K562 (cell line): ENCODE results near the gene ITGA2B. TPM values are rescaled to one million over a fixed set of nuclear protein-coding genes. Genes with fewer than 3 reads are reported as not detected.

Experiments
- CBX2 ChIP-seq: fragments of 200-600 bp; sonication (generic); IDR thresholded peaks from one replicate; pipeline ENCODE4 v1.6.1; 2012; ENCODE audit warnings: mild to moderate bottlenecking, low read length, inconsistent platforms; ENCODE audit not compliant: insufficient read depth, poor library complexity, severe bottlenecking
- DMBX1 ChIP-seq: fragments of 250-450 bp; sonication (Bioruptor Pico); IDR thresholded peaks from 2 replicates; pipeline ENCODE4 v1.8.0; 2022; ENCODE audit warnings: inconsistent platforms, mild to moderate bottlenecking, moderate library complexity, borderline replicate concordance
- E2F3 ChIP-seq: fragments of 250-450 bp; sonication (Bioruptor Pico); IDR thresholded peaks from 2 replicates; pipeline ENCODE4 v1.4.0; 2020; ENCODE audit warnings: mild to moderate bottlenecking
- MYBL2 ChIP-seq, 2 experiments: fragments of 450-650 bp in 1 of 2; sonication (generic) in 1 of 2; formaldehyde crosslinking in 1 of 2; IDR thresholded peaks; 2 replicates each; pipeline versions ENCODE4 v1.6.1 to v1.8.1; 2017 to 2022; ENCODE audit warnings: borderline replicate concordance in 1 of 2, inconsistent platforms in 1 of 2, low read depth in 1 of 2, mild to moderate bottlenecking in 1 of 2, missing genetic modification reagents in 1 of 2, moderate library complexity in 1 of 2
- POLR2H ChIP-seq: IDR thresholded peaks from 2 replicates; pipeline ENCODE4 v1.6.1; 2016; ENCODE audit warnings: missing genetic modification characterization, low read depth, mild to moderate bottlenecking, control low read depth, missing compliant biosample characterization, moderate library complexity
- RHOXF2B ChIP-seq: fragments of 250-450 bp; sonication (Bioruptor Pico); conservative IDR thresholded peaks from 2 replicates; pipeline ENCODE4 v1.5.1; 2021
- SMARCA5 ChIP-seq: fragments of 450-650 bp; IDR thresholded peaks from 2 replicates; pipeline ENCODE4 v1.6.1; 2016
- STAT5A ChIP-seq: IDR thresholded peaks from 2 replicates; pipeline ENCODE4 v1.6.1; 2012; ENCODE audit warnings: low read length, inconsistent platforms, borderline replicate concordance
- TRIM24 ChIP-seq, 2 experiments: fragments of 450-650 bp; IDR thresholded peaks; 2 replicates each; pipeline ENCODE4 v1.6.1; 2016
- U2AF1 ChIP-seq: fragments of 200-400 bp; formaldehyde crosslinking; optimal IDR thresholded peaks from 2 replicates; pipeline ENCODE3; 2017; ENCODE audit warnings: mild to moderate bottlenecking, low read depth, low read length, moderate library complexity
- YY1 ChIP-seq, 3 experiments: IDR thresholded peaks; 2 replicates each; pipeline ENCODE4 v1.6.1; 2011; ENCODE audit warnings: low read length in 2 of 3, mild to moderate bottlenecking in 2 of 3, moderate library complexity in 2 of 3, borderline replicate concordance in 1 of 3, control low read depth in 1 of 3, low read depth in 1 of 3; ENCODE audit not compliant: insufficient read depth in 3 of 3, insufficient replicate concordance in 2 of 3, control insufficient read depth in 1 of 3, insufficient read length in 1 of 3; ENCODE audit errors: extremely low read depth in 1 of 3
- ZNF121 ChIP-seq: sonication (generic); formaldehyde crosslinking; conservative IDR thresholded peaks from 2 replicates; pipeline ENCODE4 v1.8.0; 2022; ENCODE audit warnings: missing genetic modification reagents
- polyA plus RNA-seq, 8 experiments: library from polyadenylated mRNA; depleted of rRNA in 4 of 8; stranded (reverse) in 5 of 8; unstranded in 3 of 8; fragments of >200 nt; fragmentation: Nextera tagmentation in 2 of 8; fragmentation: Illumina TruSeq in 1 of 8; extraction: Ambion mirVana in 2 of 8; extraction: Trizol in 1 of 8; gene quantifications; 2 replicates each; pipeline versions ENCODE4 v1.2.1 to v1.2.3, GENCODE V29; 2011 to 2014; ENCODE audit warnings: inconsistent platforms in 1 of 8, missing spikeins in 1 of 8
- total RNA-seq, 7 experiments: library from RNA; depleted of rRNA in 6 of 7; stranded (reverse); fragments of >200 nt in 6 of 7; fragmentation: Illumina TruSeq in 2 of 7; extraction: Trizol in 2 of 7; gene quantifications; 2 replicates each; pipeline versions ENCODE4 v1.2.1 to v1.2.3, GENCODE V29; 2011 to 2021; ENCODE audit warnings: low replicate concordance in 1 of 7
- TF ChIP-seq, protein P1 (sequence below): fragments of 450-650 bp; formaldehyde crosslinking; IDR thresholded peaks from 2 replicates; pipeline ENCODE4 v1.4.0; 2020; ENCODE audit warnings: mild to moderate bottlenecking, moderate library complexity
- TF ChIP-seq, protein P2 (sequence below): sonication (generic); IDR thresholded peaks from 2 replicates; pipeline ENCODE4 v1.6.1; 2016
- TF ChIP-seq, protein P3 (sequence below): fragments of 450-650 bp; IDR thresholded peaks from 2 replicates; pipeline ENCODE4 v1.6.1; 2016
- TF ChIP-seq, protein P4 (sequence below): fragments of 450-650 bp; IDR thresholded peaks from one replicate; pipeline ENCODE4 v1.6.1; 2018; ENCODE audit warnings: mild to moderate bottlenecking, moderate library complexity; ENCODE audit not compliant: partially characterized antibody
- TF ChIP-seq, protein P5 (sequence below): sonication (generic); formaldehyde crosslinking; IDR thresholded peaks from 2 replicates; pipeline ENCODE4 v1.8.1; 2023; ENCODE audit warnings: mild to moderate bottlenecking, missing genetic modification reagents
- TF ChIP-seq, protein P6 (sequence below): fragments of 450-650 bp; formaldehyde crosslinking; IDR thresholded peaks from 2 replicates; pipeline ENCODE4 v1.4.0; 2020; ENCODE audit warnings: mild to moderate bottlenecking, mixed read lengths

Gene ITGA2B
- total and polyA plus RNA-seq, 9 of the 15 experiments (the other 6 are each of a cell fraction or from before 2014, with no cell fraction given): 1.1 to 26.4 (median 5.6) TPM

DNA sequence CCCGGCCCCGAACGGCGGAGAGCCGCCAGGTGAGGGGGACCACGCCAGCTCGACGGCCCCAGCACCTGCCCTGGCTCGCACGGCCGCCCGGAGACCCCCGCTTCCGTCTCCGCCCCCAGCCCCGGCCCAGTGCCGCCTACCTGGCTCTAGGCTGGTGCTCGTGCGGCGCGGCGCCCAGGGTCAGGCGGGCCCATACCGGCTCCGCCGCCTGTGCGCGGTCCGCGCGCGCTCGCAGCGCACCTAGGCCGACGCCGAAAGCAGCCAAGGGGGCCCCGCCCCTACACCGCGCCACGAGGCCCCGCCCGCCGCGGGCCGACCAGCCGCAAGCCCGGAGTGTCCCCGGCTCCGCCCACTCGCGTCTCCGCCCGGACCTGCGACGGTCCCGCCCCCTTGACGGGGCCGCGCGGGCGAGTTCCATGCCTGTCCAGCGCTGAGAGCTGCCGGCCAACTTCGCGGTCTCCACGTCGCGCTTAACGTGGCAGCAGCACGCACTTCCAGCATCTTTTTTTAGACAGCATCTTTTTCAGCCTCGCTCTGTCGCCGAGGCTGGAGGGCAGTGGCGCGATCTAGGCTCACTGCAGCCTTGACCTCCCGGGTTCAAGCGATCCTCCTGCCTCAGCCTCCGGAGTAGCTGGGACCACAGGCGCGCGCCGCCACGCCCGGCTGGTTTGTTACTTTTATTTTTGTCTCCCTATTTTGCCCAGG lies 64.7 kb downstream of the ITGA2B start, which contains the start of gene SLC25A39 (continued):
- TF ChIP-seq, protein P1, sequence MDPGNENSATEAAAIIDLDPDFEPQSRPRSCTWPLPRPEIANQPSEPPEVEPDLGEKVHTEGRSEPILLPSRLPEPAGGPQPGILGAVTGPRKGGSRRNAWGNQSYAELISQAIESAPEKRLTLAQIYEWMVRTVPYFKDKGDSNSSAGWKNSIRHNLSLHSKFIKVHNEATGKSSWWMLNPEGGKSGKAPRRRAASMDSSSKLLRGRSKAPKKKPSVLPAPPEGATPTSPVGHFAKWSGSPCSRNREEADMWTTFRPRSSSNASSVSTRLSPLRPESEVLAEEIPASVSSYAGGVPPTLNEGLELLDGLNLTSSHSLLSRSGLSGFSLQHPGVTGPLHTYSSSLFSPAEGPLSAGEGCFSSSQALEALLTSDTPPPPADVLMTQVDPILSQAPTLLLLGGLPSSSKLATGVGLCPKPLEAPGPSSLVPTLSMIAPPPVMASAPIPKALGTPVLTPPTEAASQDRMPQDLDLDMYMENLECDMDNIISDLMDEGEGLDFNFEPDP (CRISPR knock-in tag): no peak
- TF ChIP-seq DMBX1 (CRISPR knock-in tag) (no peak; the same call in 1 of the 2 replicates), SMARCA5 (peak; percentile 62), MYBL2 (IDR thresholded peaks at IDR 0.05; ENCODE audit: low read depth) (no peak), MYBL2 (CRISPR knock-in tag; IDR thresholded peaks at IDR 0.05; ENCODE audit: borderline replicate concordance) (no peak), POLR2H (tag) (no peak), RHOXF2B (CRISPR knock-in tag) (no peak), U2AF1 (no peak), ZNF121 (CRISPR knock-in tag) (no peak), YY1 (IDR thresholded peaks at IDR 0.05; ENCODE audit: borderline replicate concordance in 1 of 3, control insufficient read depth in 1 of 3, extremely low read depth in 1 of 3, insufficient read depth in 3 of 3, insufficient read length in 1 of 3, insufficient replicate concordance in 2 of 3, low read depth in 1 of 3, low read length in 2 of 3) (peak in 2 of 3 experiments; percentile 8 to 12), TRIM24 (IDR thresholded peaks at IDR 0.05) (no peak), E2F3 (CRISPR knock-in tag) (peak; percentile 80), CBX2 (no peak), STAT5A (no peak)
- TF ChIP-seq, protein P2, sequence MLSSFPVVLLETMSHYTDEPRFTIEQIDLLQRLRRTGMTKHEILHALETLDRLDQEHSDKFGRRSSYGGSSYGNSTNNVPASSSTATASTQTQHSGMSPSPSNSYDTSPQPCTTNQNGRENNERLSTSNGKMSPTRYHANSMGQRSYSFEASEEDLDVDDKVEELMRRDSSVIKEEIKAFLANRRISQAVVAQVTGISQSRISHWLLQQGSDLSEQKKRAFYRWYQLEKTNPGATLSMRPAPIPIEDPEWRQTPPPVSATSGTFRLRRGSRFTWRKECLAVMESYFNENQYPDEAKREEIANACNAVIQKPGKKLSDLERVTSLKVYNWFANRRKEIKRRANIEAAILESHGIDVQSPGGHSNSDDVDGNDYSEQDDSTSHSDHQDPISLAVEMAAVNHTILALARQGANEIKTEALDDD: no peak
- TF ChIP-seq, protein P3, sequence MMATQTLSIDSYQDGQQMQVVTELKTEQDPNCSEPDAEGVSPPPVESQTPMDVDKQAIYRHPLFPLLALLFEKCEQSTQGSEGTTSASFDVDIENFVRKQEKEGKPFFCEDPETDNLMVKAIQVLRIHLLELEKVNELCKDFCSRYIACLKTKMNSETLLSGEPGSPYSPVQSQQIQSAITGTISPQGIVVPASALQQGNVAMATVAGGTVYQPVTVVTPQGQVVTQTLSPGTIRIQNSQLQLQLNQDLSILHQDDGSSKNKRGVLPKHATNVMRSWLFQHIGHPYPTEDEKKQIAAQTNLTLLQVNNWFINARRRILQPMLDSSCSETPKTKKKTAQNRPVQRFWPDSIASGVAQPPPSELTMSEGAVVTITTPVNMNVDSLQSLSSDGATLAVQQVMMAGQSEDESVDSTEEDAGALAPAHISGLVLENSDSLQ: no peak
- TF ChIP-seq, protein P4, sequence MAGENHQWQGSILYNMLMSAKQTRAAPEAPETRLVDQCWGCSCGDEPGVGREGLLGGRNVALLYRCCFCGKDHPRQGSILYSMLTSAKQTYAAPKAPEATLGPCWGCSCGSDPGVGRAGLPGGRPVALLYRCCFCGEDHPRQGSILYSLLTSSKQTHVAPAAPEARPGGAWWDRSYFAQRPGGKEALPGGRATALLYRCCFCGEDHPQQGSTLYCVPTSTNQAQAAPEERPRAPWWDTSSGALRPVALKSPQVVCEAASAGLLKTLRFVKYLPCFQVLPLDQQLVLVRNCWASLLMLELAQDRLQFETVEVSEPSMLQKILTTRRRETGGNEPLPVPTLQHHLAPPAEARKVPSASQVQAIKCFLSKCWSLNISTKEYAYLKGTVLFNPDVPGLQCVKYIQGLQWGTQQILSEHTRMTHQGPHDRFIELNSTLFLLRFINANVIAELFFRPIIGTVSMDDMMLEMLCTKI: no peak
- TF ChIP-seq, protein P5, sequence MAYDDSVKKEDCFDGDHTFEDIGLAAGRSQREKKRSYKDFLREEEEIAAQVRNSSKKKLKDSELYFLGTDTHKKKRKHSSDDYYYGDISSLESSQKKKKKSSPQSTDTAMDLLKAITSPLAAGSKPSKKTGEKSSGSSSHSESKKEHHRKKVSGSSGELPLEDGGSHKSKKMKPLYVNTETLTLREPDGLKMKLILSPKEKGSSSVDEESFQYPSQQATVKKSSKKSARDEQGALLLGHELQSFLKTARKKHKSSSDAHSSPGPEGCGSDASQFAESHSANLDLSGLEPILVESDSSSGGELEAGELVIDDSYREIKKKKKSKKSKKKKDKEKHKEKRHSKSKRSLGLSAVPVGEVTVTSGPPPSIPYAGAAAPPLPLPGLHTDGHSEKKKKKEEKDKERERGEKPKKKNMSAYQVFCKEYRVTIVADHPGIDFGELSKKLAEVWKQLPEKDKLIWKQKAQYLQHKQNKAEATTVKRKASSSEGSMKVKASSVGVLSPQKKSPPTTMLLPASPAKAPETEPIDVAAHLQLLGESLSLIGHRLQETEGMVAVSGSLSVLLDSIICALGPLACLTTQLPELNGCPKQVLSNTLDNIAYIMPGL (CRISPR knock-in tag): no peak
- TF ChIP-seq, protein P6, sequence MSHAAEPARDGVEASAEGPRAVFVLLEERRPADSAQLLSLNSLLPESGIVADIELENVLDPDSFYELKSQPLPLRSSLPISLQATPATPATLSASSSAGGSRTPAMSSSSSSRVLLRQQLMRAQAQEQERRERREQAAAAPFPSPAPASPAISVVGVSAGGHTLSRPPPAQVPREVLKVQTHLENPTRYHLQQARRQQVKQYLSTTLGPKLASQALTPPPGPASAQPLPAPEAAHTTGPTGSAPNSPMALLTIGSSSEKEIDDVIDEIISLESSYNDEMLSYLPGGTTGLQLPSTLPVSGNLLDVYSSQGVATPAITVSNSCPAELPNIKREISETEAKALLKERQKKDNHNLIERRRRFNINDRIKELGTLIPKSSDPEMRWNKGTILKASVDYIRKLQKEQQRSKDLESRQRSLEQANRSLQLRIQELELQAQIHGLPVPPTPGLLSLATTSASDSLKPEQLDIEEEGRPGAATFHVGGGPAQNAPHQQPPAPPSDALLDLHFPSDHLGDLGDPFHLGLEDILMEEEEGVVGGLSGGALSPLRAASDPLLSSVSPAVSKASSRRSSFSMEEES (CRISPR knock-in tag): no peak
